GM20000 (cell line): ENCODE measurements around the gene CASK.

Experiments
- DNase-seq: peaks from one replicate; pipeline ENCODE4 v3.0.0; 2012; ENCODE audit warnings: low spot score
- CTCF ChIP-seq: IDR thresholded peaks from 2 replicates; pipeline ENCODE4 v1.5.1; 2012; ENCODE audit warnings: mild to moderate bottlenecking, control low read depth; ENCODE audit errors: extremely low read depth, missing control alignments

CASK gene

GRCh38 chrX:41837270-41837944 is 85.9 kb downstream of the CASK start:
- no peak for DNase-seq

GRCh38 chrX:41828826-41829225 is 94.5 kb downstream of the CASK start:
- no peak for TF ChIP-seq CTCF
- DNase-seq = no peak

More at GRCh38 chrX:41837270-41837944, 85.9 kb downstream of the CASK start:
- TF ChIP-seq CTCF = no peak

GRCh38 chrX:41827886-41828285 is 95.5 kb downstream of the CASK start:
- no peak for TF ChIP-seq CTCF
- no peak for DNase-seq

GRCh38 chrX:41825796-41826195 is 97.6 kb downstream of the CASK start:
- TF ChIP-seq CTCF = no peak
- no peak for DNase-seq

- no peak for DNase-seq
- no peak for TF ChIP-seq CTCF
These were observed 98.8 kb downstream of the CASK start for GRCh38 chrX:41824551-41824950.

- no peak for TF ChIP-seq CTCF
- DNase-seq = no peak
These were observed 100.0 kb downstream of the CASK start for GRCh38 chrX:41823402-41823801.

GRCh38 chrX:41822892-41823291 is 100.5 kb downstream of the CASK start:
- TF ChIP-seq CTCF = no peak
- no peak for DNase-seq
